GM18870 (cell line): ENCODE data around the gene IGFL4.
"Not testable (repeated sequence)": the region's sequence is repeated elsewhere in the genome, so short reads cannot be mapped to it uniquely, and the experiment has no call there.

Experiments used
- ATAC-seq: cut with Tn5 transposase; IDR thresholded peaks from one replicate; pipeline ENCODE4 v1.9.1; 2021; ENCODE audit warnings: moderate library complexity; ENCODE audit not compliant: unreplicated experiment

Gene IGFL4

DNA sequence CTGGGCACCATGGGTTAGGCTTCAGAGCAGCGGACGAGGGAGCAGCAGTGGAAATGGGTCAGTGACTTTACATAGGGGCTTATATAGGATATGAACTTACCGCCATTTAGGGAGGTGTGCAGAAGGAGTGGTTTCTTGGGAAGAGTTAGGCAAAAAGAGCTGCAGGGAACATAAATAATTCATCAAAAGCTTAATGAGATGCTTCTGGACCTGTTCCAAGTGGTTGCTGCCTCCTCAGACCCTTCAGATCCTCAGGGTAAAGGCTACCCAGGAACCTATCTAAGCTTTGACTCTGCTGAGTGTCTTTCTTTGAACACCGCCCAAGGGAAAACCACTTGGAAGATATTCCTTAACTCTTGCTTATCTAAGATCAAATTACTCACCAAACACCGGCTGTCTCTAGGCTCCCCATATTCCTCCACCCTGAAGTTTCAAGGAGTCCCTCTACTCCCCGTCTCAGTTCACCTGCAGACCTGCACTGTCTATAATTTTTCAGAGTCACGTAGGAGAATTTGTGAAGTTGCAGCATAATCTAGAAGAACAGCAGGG, at the start of gene IGFL4:
Gene IGFL4 (minus strand): TSS at position 51 of the 549 bp plus-strand sequence. CDS start 40 bp downstream, at position 11.
- no peak for ATAC-seq

DNA sequence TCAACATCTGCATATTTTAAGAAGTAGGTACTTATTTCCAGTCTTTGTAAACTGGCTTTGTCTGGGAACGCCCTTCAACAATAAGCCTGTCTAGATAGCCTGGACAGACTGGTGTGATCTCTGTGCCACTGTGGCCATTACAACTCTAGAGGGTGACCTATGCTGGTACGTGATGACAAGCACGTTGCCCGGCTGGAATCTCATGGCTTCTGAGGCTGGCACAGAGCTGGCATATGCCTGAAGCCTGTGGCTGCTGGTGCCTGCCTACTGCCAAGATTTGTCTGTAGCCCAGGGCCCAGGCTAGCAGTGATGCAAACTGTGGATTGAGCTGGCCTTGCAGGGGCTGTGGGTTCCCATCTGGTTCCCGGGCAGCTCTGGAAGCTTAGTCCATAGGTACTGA, 49.6 kb upstream of the IGFL4 start:
- no peak for ATAC-seq

DNA sequence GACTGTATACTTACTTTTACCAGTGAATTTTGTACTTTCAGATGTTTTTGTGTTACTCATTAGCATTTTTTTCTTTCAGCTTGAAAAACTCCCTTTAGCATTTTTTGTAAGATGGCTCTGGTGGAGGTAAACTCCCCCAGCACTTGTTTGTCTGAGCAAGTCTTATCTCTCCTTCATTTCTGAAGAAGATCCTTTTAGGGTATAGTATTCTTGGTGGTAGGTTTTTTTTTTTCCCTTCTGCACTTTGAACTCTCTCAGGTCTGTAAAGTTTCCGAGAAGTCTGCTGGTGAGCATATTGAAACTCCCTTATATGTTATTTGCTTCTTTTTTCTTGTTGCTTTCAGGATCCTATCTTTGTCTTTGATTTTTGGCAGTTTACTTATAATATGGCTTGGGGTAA, 48.6 kb upstream of the IGFL4 start:
- no peak for ATAC-seq

DNA sequence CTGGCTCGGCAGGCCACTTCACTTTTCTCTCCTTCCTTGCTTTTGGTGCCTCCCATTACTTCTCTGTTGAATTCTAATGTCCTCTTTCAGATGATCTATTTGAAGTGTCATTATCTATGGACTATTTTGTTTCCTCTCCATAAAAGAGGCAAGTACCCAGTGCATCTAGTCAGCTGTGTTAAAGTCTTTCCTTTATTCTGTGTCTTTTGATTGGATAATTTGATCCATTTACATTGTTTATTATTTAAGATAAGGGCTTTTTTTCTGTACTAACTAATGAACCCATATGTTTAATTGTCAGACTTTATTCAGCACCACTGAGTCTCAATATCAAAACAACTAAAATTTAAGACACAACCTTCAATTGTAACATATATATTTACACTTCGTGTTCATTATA, 47.3 kb upstream of the IGFL4 start:
- ATAC-seq = no peak

DNA sequence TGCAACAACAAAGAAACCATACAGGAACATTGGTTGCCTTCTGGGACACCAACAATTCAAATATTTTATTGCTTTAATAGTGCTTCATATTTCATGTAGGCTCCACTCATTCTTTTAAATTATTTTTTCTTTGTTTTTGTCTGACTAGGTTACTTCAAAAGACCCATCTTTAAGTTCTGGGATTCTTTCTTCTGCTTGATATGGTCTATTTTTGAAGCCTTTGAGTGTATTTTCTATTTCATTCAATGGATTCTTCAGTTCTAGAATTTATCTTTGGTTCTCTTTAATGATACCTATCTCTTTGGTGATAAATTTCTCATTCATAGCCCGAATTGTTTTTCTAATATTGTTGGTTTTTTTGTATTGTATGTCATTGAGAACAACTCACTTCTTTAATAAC, 45.1 kb upstream of the IGFL4 start:
- ATAC-seq = no peak

DNA sequence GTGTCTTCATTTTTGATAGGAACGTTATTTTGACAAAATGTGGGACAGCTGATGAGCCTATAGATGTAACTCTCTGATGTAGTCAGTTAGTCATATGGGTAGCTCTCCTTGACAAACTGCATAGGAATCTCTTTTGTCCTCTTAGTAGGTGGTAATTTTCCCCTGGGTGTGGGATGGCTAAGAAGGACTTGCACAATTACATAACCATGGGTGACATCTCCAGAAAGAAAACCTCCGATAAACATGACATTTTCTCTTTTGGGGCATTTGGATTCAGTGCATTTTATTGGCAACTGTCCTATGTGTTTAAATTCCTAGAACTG, 41.9 kb upstream of the IGFL4 start:
- no peak for ATAC-seq

DNA sequence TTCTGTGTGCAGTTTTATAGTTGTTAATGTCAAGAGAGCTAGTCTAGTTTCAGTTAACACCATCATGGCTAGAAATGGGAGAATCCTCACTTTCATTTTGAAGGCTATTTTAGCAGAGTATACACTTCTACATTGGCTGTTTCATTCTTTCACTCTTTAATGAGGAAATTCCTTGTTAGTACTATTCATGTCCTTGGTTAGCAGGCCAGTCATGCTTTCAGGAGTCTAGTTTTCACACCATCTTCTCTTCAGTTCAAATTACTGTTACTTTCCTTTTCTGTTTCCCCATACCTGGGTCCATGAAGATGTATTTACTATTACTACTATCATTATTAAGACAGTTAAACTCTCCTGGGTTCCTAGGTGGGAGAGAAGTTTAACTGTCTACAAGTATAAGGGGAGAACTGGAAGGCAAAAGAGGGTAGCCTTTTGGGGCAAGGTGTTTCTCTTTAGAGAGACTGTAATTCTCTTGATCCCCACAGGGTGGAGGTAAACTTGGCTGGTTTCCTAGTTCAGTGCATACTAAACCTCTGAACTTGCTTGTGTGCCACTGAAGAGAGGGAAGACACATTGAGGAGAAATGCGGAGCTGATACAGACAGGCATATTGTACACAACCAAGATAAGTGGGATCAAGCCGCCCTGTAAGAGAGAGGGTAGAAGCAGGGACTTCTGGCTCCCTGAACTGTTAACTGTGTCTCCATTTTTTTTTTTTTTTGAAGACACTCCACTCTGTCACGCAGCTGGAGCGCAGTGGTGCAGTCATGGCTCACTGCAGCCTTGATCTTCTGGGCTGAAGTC, 41.3 kb upstream of the IGFL4 start:
- ATAC-seq = no peak

DNA sequence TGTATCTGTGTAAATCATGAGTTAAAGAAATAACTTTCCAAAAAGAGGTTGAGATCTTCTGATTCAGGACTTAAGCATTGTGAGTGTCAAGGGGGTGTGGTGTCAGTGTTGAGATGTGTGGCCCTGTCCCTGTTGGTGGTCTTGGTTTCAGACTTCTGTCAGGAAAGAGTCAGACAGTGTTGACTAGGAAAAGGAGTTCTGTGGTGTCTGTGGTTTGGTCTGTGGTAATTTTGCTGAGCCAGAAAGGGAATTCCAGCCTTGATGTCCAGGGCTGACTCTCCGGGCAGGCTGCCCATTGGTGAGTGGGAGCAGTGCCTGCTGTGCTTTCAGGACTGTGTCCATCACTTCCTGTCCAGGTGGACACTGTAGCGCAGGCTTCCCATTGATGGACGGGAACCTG, 39.8 kb upstream of the IGFL4 start:
- no peak for ATAC-seq

DNA sequence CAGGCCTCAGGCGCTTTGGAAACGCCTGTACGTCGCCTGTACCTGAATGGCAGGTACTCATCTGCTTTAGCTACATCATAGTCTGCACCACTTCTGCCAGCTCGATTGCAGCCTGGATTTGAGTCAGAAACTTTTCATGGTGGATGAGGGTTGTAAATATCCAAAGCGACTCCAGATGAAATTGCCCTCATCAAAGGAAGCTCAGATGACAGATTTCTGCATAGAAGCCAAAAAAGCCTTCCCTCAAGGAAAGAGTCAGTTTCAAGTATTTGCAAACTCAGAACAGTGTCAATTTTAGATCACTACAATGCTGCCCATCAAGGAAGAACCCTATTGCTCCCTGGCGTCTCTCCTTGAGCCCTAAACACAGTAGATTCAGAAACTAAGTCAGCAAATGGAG, 38.8 kb upstream of the IGFL4 start:
- no peak for ATAC-seq

DNA sequence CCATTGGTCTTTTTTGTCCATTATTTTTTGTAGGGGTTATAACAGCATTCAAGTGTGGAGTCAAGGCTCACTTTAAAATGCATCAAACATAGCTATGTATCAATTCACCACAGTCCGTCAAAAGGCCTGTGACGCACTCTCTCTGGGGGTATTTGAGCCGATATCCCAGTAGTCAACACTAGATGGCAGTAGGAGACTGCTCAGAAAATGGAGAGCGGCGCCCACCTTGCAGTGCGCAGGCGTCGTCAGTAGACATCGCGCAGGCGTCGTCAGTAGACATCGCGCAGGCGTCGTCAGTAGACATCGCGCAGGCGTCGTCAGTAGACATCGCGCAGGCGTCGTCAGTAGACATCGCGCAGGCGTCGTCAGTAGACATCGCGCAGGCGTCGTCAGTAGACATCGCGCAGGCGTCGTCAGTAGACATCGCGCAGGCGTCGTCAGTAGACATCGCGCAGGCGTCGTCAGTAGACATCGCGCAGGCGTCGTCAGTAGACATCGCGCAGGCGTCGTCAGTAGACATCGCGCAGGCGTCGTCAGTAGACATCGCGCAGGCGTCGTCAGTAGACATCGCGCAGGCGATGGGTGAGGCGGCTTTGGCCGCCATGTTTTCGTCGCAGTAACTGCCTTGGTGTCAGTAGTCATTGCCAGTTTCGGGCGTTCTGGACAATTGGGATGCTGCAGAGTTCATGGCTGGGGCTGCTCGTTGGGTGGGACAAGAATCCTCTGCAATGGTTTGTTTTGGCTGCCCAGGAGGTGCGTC, 38.0 kb upstream of the IGFL4 start:
- ATAC-seq = not testable (repeated sequence)

DNA sequence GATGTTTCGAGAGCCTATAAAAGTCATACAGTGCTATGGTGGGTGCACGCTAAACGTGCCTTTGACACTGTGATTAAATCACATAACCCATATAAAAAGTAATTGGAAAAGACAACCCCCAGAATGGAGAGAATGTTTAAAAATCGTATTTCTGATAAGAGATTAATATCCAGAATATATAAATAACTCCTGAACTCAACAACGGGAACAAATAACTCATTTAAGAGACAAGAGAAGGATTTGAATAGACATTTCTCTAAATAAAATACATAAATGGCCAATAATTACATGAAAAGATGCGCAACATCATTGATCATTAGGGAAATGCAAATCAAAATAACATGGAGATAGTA, 37.0 kb upstream of the IGFL4 start:
- ATAC-seq = no peak

DNA sequence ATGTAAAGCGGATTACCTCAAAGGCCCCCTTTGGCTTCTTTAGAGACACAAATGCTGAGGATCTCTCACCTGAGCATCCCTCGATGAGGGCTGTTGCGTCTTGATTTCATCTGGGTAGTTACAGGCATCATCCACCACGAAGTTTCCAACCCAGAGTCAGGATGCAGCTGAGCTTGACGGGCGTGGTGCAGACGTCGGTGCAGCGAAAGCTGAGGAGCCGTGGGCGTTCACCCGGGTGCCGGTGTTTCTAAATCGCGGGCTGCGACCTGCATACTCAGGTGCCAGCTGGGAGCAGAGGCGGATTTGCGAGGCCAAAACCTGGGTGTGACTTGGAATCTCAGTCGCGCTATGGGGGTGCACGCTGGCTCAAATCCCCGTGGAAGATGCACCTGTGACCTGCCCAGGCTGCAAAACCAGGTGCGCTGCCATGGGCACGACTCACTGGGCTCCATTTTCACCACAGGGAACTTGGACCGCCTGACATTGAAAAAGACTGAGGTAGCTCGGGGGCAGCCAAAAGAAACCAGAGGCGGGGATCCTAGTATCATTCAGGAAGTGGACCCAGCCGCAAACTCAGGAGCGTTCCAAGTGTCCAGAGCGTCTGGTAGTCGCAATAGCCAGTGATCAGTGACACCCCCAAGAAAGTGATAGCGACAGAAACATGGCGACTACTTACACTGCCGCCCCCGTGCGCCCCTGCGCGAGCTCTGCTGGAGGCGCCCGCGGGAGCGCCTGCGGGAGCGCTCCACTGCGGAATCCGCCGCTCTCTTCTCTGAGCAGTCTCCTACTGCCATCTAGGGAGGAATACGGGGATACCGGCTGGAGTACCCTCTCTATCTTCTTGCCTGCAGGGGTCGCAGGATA, 36.4 kb upstream of the IGFL4 start:
- no peak for ATAC-seq

DNA sequence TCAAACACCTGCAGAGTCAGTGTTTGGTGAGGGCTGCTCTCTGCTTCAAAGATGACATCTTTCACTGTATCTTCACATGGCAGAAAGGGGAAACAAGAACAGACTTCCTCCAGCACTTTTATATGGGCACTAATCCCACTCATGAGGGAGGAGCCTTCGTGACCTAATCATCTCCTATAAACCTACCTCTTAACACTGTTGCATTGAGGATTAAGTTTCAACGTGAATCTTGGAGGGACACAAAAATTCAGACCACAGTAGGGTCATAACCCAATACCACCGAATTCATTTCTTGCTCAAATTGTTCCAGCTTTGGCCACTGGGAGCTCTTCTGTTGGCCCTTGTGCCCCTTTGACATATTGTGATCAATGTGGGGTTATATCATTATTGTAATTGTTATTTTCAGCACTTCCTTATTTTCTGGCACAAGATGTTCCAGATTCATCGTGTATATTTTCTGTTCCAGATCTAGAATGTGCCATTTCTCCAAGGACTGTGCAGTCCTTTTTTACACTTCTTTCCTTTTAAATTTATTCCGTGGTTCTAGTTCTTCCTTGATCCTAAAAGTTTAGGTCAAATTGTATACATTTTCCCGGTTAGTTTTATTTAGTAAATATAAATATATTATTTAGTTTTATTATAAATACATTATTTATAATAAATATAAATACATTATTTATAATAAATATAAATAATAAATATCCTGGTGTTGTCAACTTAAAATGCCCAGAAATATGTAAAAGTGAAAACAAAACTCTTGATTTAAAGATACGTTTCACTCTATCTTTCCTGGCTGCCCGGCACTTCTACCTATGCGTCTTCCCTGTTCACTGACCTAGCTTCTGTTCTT, 35.5 kb upstream of the IGFL4 start:
- ATAC-seq = no peak

DNA sequence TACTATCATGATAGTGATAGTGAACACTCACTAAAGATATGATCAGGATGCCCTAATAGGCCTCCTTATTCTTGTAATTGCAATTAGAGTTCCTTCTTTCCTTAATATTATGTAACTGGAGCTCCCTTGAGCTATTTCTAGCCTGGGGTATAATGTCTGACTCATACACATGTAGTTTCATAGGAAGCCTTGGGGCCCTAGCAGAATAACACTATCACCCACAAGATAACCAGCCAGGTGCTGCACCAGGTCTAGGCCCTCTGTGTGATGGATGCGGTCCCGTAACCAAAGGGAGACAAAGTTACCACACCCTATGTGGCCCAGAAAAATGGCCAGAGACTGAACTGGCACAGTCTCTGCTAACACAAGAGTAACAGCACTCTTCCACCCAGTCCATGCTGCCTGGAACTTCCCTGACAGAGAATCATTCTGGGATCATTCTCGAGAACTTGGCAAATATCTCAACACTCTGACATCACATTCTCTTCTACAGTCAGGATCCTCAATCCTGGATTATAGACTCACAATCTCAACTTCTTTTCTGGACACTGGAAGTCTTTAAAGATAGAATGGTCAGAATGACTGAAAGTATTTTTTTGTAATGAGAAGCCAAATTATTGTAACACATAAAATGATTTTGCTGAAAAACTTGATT, 32.6 kb upstream of the IGFL4 start:
- no peak for ATAC-seq

DNA sequence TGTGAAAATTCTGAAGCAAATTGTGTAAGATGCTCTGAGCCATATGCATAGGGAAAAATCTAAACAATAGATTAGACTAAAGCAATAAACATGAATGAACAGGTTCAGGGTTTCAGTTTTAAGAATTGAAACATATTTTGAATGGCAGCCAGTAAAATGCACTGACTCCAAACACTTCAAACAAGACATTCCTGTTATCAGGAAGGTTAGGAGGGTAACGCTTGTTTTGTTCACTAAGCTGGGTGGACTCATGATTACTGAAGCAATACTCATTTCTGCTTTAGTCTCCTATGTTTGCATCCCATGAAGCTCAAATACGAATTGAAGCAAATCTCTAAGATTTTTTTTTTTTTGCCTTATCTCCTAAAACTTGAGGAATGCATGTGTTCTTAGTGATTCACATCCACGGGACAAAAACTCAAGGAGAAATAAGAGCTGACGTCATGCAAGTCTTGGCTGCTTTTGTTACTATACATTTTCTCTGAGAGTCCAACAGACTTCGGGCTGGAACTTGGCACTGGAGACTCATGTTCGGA, 29.1 kb upstream of the IGFL4 start:
- no peak for ATAC-seq

DNA sequence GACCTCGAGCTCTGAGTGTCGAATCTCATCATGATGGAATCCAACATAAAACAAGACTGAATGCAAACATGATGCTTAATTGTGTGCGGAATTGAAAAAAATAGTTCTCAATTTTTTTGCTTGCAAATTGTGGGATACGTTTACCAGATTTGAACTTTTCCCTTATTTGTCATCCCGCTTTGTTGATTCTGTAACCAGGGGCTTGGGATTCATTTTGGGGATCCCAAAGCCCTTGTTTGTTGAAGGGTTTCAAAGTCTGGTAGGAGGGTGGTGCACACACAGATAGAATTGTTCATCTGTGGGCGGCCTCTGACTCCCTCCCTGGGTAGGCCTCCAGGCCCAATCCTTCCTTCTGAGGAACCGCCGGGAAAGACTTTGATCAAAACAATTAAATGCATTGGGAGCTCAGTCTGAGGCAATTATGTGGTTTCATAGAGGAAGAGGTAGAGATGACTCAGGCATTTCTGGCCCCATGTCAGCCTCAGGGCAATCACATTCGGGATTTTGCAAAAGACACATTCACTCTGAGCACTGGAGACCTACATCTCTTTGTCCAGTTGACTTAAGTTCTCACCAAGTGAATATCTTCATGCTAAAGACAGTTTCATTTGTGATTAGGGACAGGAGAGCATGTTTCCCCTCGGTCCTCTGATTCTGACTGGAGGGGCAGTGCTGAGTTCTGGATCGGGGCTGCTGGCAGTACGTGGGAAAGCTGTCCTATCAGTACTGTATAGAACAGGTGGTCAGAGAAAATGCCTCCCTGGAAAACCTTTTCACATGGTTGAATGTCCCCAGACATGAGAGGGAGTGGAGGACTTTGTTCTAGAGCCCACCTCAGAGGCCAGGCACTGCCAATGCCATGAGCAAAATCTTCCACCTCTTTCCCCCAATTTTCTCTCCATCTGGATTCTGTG, 27.8 kb upstream of the IGFL4 start:
- ATAC-seq = no peak

DNA sequence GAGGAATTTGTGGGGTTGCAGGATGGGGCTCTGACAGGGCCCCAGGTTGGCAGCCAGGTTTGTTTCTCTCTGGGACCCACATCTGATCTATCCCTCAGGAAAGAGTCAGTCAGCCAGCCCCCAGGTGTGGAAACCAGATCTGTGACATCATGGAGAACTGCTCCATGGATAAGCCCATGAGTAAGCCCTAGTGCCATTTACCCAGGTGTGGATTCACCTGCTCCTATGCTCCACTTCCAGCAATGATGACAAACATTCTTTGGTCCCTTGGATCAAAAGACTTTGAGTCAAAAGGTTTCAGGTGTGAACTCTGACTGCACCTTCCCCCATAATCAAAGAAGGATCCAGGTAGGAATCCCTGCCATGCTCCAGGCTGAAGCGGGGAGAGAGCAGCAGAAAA, 26.9 kb upstream of the IGFL4 start:
- ATAC-seq = no peak

DNA sequence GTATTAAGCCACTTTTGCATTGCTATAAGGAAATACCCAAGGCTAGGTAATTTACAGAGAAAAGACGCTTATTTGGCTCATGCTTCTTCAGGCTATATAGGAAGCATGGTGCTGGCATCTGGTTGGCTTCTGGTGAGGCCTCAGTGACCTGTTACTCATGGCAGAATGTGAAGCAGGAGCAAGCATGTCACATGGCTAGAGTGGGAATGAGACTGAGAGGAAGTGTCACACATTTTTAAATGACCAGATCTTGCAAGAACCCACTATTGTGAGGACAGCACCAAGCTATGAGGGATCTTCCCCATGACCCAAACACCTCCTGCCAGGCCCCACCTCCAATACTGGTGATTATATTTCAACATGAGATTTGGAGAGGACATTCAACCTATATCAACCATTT, 25.7 kb upstream of the IGFL4 start:
- ATAC-seq = no peak
